Ascending aorta (tissue), 2 donors: ENCODE data around the gene USP3. TPM values are rescaled to one million over a fixed set of nuclear protein-coding genes. Genes with fewer than 3 reads are reported as not detected.

Experiments used
- DNase-seq, 2 donors: peaks; one replicate each; pipeline ENCODE4 v3.0.0-alpha.2; 2019; ENCODE audit warnings: low spot score in 2 of 2
- H3K27ac ChIP-seq, 2 donors: fragments of 200-600 bp; sonication (generic); one replicate each; pipeline ENCODE4 v1.5.1; 2016 to 2017; ENCODE audit warnings: mild to moderate bottlenecking in 1 of 2
- H3K27me3 ChIP-seq: fragments of 200-600 bp; sonication (generic); one replicate; pipeline ENCODE4 v1.5.1; 2017
- H3K36me3 ChIP-seq, 2 donors: fragments of 200-600 bp; sonication (generic); one replicate each; pipeline ENCODE4 v1.5.1; 2016
- H3K4me1 ChIP-seq, 2 donors: fragments of 200-600 bp; sonication (generic); one replicate each; pipeline ENCODE4 v1.5.1; 2016 to 2017; ENCODE audit warnings: mild to moderate bottlenecking in 1 of 2
- H3K4me3 ChIP-seq, 2 donors: fragments of 200-600 bp; sonication (generic); one replicate each; pipeline ENCODE4 v1.5.1; 2016 to 2017; ENCODE audit warnings: mild to moderate bottlenecking in 1 of 2
- H3K9me3 ChIP-seq, 2 donors: fragments of 200-600 bp; sonication (generic); one replicate each; pipeline ENCODE4 v1.5.1; 2016
- CTCF ChIP-seq, 3 experiments: fragments of 200-600 bp in 2 of 3; fragments of 450-650 bp in 1 of 3; sonication (generic) in 2 of 3; IDR thresholded peaks; one replicate each; pipeline ENCODE4 v1.5.1; 2016 to 2019; ENCODE audit warnings: antibody characterized with exemption in 3 of 3, mild to moderate bottlenecking in 1 of 3, moderate library complexity in 1 of 3
- intact Hi-C: fragments of 100-400 bp; cut with DNase I; formaldehyde crosslinking; loops from one replicate; pipeline ENCODE4 v1.15.1; 2023
- total RNA-seq: library from RNA; depleted of rRNA; stranded (reverse); fragments of >200 nt; gene quantifications from one replicate; pipeline ENCODE4 v1.1.0, GENCODE V29; 2016

The USP3 gene
- total RNA-seq, 1 donor from 2014 or later: 61.9 TPM

- TF ChIP-seq CTCF (IDR thresholded peaks at IDR 0.05): no peak
- Histone ChIP-seq H3K36me3 (no peaks in the 10 kb centered on the region), H3K27ac (no peak overlapping the region), H3K4me1 (peaks cover 0 to 6% of the 10 kb centered on the region in 2 donors), H3K27me3 (no peaks in the 10 kb centered on the region), H3K4me3 (no peak overlapping the region), H3K9me3 (no peaks in the 10 kb centered on the region)
- intact Hi-C loops: no loop called here
- DNase-seq: no peak
Measured at GRCh38 chr15:63478243-63478642, 26.1 kb upstream of the USP3 start.

- H3K36me3 ChIP-seq: no peaks in the 10 kb centered on the region
- H3K9me3 ChIP-seq: no peaks in the 10 kb centered on the region
- intact Hi-C loops: no loop called here
- no peak for DNase-seq
- TF ChIP-seq CTCF (IDR thresholded peaks at IDR 0.05): no peak
- H3K27ac ChIP-seq: no peak overlapping the region
- H3K4me1 ChIP-seq: no peaks in the 10 kb centered on the region
- H3K27me3 ChIP-seq: no peaks in the 10 kb centered on the region
- no peak overlapping the region for H3K4me3 ChIP-seq
Measured at GRCh38 chr15:63480441-63480821, 24.0 kb upstream of the USP3 start.

- no peak overlapping the region for H3K4me3 ChIP-seq
- H3K4me1 ChIP-seq: no peaks in the 10 kb centered on the region
- no peak for DNase-seq
- H3K9me3 ChIP-seq: no peaks in the 10 kb centered on the region
- no peak overlapping the region for H3K27ac ChIP-seq
- intact Hi-C loops: no loop called here
- H3K27me3 ChIP-seq: no peaks in the 10 kb centered on the region
- TF ChIP-seq CTCF (IDR thresholded peaks at IDR 0.05): no peak
- H3K36me3 ChIP-seq: no peaks in the 10 kb centered on the region
Measured at GRCh38 chr15:63481105-63481810, 23.1 kb upstream of the USP3 start.

GRCh38 chr15:63482874-63483323, 21.5 kb upstream of the USP3 start:
- intact Hi-C loops: no loop called here
- H3K4me1 ChIP-seq: no peaks in the 10 kb centered on the region
- H3K27ac ChIP-seq: no peak overlapping the region
- H3K4me3 ChIP-seq: no peak overlapping the region
- TF ChIP-seq CTCF (IDR thresholded peaks at IDR 0.05): no peak
- H3K27me3 ChIP-seq: no peaks in the 10 kb centered on the region
- no peaks in the 10 kb centered on the region for H3K36me3 ChIP-seq
- no peak for DNase-seq
- H3K9me3 ChIP-seq: no peaks in the 10 kb centered on the region

GRCh38 chr15:63483521-63484371, 20.6 kb upstream of the USP3 start:
- Histone ChIP-seq H3K27ac (no peak overlapping the region), H3K36me3 (no peaks in the 10 kb centered on the region), H3K27me3 (no peaks in the 10 kb centered on the region), H3K4me1 (no peaks in the 10 kb centered on the region), H3K9me3 (no peaks in the 10 kb centered on the region), H3K4me3 (no peak overlapping the region)
- intact Hi-C loops: no loop called here
- DNase-seq: no peak
- TF ChIP-seq CTCF (IDR thresholded peaks at IDR 0.05): no peak
